Stimulated activated CD4-positive, alpha-beta T cell treated with anti-CD3 and anti-CD28 coated beads, TNF-alpha, amount 100 ng/mL, for 48 hours (primary cell): ENCODE results near the gene SOX18.

Experiments used
- DNase-seq, 3 donors: peaks; one replicate each; pipeline ENCODE4 v3.0.0-alpha.2; 2020; ENCODE audit warnings: low read depth in 3 of 3

The SOX18 gene

GRCh38 chr20:64052987-64053840 lies 3.8 kb upstream of the SOX18 start:
- DNase-seq = no peak

- DNase-seq = no peak
Observed at GRCh38 chr20:64052326-64052722, 2.9 kb upstream of the SOX18 start.

- DNase-seq = no peak
Observed at GRCh38 chr20:64051561-64052325, 2.3 kb upstream of the SOX18 start.

GRCh38 chr20:64051033-64051452 lies 1.6 kb upstream of the SOX18 start:
- no peak for DNase-seq

GRCh38 chr20:64050261-64051032 lies 1.0 kb upstream of the SOX18 start:
- DNase-seq = no peak

GRCh38 chr20:64049878-64050260 lies 430 bp upstream of the SOX18 start:
- no peak for DNase-seq

GRCh38 chr20:64048402-64049044 lies 916 bp downstream of the SOX18 start:
- no peak for DNase-seq

GRCh38 chr20:64047968-64048401 lies 1.5 kb downstream of the SOX18 start:
- no peak for DNase-seq

- no peak for DNase-seq
Observed at GRCh38 chr20:64047046-64047389, 2.4 kb downstream of the SOX18 start.

- DNase-seq = no peak
Observed at GRCh38 chr20:64045346-64046011, 4.0 kb downstream of the SOX18 start.

GRCh38 chr20:64044484-64045247 lies 4.8 kb downstream of the SOX18 start:
- no peak for DNase-seq

GRCh38 chr20:64043768-64044167 lies 5.7 kb downstream of the SOX18 start:
- DNase-seq = no peak

GRCh38 chr20:64042054-64042781 lies 7.2 kb downstream of the SOX18 start:
- DNase-seq = no peak

GRCh38 chr20:64041781-64042053 lies 7.7 kb downstream of the SOX18 start:
- DNase-seq = no peak

GRCh38 chr20:64041040-64041780 lies 8.2 kb downstream of the SOX18 start:
- DNase-seq = no peak

- no peak for DNase-seq
Observed at GRCh38 chr20:64040231-64041039, 9.0 kb downstream of the SOX18 start.

- no peak for DNase-seq
Observed at GRCh38 chr20:64039293-64040160, 9.9 kb downstream of the SOX18 start.
